ENCODE data around the gene TNIP2.
"Not testable (repeated sequence)": the region's sequence is repeated elsewhere in the genome, so short reads cannot be mapped to it uniquely, and the experiment has no call there.

The TNIP2 gene

DNA sequence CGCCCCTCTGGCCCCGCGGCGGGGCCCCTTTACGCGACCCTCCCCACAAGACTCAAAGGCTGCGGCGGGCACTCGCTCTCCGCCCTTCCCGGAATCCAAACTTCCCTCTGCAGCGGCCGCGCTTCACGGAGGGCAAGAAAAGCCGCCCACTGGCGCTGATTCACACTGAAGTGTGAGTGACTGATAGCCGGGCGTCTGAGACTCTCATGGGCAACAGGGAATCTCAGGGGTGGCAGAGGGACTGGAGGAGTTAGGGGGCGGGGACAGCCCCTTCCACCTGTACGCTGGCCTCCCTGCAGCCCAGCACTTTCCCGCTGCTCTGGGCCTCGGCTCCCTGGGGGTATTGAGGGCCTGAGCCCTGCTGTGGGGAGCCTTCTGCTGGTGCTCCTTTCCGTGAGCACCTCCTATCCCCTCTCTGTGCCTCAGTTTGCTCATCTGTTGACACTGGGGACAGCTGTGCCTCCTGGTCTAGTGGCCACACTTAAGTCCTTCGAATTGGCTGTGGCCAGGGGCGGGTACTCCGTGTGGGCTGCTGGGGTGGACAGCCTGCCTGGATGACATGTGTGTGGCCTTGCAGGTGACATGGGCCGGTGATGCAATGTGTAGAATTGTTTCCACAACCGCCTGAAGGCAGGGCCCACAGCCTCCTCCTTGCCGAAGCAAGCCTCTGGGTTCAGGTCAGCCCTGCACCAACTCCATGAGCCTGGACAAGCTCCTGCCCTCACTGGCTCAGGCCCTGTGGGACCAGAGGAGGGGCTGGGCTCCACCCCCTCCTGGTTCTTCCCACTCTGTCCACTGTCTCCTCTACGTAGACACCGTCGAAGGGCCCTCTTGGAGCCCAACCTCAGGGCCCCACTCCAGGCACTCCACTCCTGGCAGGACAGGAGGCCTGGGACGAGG, 37.7 kb upstream of the TNIP2 start:
- DNase-seq = peak; percentile 53

DNA sequence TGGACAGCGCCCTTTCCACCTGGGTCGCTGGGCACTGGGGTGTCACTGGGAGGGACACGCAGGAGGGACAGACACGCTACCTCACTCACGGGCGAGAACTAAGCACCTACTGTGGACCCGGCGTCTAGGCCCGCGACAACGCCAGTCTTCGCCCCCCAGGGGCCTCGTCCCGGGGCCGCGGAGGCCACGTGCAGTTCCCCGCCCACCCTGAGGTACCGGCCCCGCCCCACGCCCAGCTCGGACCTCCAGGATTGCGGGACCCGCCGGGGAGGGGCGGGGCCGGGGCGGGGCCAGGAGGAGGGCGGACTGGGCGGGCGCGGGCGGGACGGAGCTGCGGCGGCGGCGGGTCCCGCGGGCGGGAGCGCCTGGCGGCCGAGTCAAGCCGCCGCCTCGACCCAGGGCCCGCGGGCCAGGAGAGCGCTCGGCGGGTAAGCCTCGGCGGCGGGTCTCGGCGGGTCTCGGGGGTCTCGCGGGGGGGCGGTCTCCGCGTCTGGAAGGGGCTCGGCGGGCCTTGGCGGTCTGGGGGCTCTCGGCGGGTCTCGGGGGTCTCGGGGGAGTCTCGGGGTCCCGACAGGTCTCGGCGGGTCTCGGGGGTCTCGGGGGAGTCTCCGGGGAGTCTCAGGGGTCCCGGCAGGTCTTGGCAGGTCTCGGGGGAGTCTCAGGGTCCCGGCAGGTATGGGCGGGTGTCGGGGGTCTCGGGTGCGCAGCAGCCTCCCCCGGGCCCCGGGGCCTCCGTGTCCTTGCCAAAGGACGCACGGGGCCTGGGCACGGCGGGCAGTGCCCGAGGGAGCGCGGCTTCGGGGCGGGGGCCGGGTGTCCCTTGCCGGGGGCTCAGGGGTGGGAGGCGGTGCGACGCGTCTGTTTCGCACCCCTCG, 36.8 kb upstream of the TNIP2 start, which contains the start of gene SH3BP2:
Gene SH3BP2, plus strand, starts transcription at position 375 of the 875 bp plus-strand sequence. CDS start 27,533 bp downstream, outside the sequence.
- DNase-seq = peak; percentile 80

DNA sequence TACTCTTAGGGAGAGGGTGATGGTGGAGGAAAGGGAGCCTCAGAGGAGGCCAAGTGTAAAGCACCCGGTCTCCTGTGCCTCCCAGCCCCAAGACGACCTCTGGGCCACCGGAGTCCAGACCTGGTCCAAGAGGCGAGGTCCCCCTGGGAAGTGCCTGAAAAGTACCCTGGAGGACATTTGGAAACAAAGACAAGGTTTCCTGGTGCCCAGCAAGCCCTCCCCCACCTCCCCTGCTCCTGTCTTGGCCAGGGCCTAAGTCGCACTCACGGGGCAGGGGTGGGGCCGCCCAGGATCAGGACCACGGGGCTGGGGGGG, 36.2 kb upstream of the TNIP2 start:
- DNase-seq = no peak

DNA sequence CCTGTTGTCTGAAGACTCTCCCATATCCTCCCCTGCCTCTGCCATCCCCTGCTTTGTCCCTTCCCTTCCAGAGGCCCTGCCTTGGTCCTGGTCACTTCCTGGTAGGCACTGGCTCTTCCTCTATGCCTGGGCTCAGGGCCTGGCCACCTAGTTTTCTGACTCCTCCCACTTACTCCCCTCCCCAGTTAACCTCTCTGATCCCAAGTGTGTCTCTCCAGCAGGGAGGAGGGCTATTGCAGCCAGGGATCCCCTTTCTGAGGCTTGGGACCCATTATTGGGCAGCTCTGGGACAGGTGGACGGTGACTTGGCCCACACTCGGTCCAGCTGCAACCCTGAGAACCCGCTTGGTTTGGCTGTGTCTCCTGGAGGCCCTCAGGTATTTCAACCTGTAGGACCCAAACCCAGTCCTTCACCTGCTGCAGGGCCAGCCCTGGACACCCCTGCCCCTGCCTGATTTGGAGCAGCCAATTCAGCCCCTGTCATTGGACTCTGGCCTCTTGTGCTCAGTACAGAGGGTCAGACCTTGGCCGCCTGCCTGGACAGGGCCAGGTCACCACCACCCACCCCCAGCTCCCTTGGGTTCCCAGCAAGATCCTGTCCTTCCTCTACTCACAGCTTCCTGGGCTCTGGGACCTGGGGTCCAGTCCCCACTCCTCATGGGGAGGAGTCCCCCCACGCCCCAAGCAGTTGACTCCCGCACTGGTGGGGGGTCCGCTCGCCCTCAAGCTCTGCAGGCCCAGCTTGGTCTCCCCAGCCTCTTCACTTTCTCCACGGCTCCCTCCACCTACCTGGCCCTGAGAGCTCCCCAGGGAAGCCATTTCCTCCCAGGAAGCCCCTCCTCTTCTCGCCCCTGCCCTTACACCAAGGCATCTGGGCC, 35.6 kb upstream of the TNIP2 start:
- DNase-seq = no peak

DNA sequence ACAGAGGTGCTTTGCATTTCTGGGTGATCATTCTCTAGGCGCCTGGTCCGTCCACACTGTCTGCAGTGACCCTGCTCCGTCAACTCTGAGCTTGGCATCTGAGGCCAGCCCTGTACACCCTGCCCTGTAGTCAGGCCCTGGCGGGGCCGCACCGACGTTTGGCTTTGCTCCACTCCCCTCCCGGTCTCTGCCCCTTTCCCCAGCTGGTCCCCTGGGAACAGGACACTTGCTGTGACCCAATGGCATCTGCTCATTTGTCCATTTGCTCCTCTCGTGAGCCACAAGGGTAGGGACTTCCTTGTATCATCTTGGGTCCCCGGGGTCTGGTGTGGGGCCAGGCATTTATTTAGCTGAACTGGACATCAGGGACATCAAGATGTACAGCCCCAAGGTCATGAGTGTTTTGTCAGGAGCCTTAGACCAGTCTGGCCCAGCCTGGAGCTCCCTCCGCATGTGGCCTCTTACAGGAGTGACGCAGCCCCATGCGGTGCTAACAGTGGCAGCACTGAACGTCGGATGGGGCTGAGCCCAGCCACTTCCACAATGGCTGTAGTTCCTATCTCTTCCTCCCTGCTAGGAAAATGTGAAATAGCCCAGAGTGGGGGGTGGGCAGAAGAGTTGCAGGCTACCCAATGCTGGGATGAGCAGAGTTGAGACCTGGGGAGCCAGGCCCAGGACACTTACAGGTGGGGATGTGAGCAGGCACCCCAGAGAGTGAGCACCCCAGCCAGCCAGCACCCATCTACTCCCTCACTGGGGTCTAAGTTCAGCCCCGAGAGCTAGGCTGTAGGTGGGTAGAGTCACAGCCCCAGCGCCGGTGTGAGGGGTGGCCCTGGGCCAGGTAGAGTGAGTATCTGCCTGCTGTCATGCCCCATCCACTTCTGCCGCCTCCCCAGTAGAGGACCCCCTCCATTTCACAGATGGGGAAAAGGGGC, 34.7 kb upstream of the TNIP2 start:
- no peak for DNase-seq

DNA sequence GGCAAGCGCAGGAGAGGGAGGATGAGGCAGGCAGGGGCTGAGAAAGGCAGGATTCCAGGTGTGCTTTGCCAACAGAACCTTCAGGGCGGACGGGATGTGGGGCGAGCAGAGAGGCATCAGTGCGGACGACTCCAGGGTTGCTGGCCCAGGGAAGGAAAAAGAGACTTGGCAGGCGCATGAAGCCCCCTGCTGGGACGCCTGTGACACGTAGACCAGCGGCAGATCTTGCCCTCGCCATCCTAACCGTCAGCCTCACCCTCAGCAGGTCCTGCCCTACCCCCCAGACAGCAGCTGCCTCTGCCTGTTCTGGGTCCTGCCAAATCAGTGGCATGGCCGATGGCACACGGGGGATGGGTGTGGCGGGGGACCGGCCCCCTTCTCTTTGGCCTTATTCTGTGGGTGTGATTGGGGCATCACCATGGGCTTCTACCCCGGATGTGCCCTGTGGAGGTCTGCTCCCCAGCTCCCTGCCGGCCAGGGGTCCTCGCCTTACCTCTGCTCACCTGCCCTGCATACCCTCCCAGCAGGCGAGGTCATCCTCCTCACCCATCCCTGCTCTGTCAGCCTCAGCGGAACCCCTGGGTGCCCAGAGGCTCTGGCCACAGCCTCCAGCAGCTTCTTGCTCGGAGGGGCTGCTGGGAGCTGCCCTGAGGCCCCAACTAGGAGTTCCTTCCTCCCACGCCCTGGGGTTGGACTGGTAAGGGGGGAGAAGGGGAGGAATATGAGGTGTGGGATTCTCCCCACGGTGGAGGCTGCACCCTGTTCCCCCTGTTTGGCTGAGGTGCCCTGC, 33.9 kb upstream of the TNIP2 start:
- no peak for DNase-seq

DNA sequence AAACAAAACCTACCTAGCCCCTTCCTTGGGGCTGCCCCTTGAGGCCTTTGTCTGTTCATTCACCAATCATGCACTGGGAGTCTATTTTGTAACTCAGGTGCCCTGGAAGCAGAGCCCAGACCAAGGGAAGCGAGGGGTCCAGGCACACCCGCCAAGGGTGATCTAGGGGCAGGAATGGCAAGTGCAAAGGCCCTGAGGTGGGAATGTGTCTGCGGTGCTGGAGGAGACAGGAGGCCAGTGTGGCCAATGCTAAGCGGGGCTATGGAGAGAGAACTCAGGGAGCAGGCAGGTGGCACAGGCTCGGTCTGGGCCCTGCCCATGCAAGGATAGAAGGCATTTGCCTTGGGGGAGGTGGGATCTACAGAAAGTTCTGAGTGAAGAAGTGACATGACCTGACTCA, 33.2 kb upstream of the TNIP2 start:
- DNase-seq = no peak

DNA sequence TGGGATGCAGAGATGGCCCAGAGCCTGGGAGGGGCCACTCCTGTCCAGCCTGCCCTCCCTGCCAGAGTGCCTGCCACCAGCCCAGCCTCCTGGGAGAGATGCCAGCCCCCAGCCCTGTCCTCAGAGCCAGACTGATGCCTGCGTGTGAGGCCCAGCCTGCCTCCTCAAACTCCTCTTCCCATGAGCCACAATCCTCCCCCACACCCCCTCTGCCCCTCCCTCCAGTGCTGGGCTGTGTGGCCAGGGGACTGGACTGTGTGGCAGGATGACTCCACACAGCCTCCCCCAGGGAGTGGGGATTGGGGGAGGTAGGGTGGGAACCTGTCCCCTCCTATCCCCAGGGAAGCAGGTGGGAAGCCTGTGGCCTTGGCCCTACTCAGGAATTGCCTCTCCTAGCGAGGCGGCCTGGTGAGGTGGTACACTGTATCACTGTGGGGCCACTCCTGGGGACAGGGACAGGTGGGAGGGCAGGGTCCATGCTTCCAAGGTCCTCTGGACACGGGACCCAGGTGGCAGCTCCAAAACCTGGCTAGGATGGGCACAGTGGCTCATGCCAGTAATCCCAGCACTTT, 32.5 kb upstream of the TNIP2 start:
- DNase-seq = no peak

DNA sequence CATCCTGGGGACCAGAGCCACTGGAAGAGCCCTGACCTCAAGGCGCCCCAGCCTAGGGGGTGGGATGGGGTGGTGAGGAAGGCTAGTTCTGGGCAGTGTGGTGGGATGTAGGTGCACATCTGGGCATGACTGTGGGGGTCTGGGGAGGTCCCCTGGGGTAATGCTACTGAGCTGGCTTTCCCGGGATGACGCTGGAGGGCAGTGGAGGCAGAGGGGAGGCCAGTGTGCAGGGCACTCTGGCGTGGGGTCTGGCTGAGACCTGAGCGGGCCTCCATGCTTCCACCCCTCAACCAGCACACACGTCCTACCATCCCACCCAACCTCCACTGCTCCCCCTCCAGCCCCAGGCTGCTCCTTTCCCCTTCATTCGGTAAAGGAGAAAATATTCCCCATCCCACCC, 32.0 kb upstream of the TNIP2 start:
- no peak for DNase-seq

DNA sequence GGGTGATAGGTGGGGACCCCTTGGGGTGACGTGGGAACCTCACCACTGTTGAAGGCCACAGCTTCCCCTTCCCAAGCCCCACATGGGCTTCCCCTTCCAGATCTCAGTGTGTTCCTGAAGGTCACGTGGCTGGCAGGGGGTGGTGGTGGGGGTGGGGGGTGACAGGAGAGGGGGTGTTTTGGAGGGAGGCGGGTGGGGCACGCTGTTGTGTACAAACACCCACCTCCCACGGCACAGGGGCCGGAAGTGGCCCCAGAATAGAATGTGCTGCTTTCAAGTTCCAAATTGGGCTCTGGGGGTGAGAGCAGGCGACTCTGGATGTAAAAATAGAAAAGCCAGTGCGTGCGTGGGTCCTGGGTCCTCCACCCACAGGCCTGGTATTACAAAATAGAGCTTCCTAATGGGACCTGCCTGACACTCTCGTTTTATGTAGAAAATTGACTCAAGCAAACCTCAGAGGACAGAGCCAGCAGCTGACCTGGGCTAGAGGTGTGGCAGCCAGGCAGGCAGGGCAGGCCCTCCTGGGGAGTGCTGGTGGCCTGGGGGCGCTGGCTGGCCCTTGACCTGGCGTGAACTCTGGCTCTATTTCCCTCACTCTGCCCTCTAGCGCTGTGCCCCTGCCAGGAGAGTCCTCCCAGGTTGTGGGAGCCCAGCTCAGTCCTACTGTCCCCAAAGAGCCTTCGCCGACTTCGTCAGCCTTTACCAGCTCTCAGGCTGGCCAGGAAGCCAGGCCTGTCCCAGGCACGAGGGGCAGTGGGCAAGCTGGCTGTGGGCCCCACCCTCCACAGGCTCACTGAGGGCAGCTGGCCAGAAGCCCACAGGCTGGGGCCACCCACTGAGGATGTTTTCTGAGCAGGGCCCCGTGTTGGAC, 31.3 kb upstream of the TNIP2 start:
- DNase-seq = peak; percentile 57

DNA sequence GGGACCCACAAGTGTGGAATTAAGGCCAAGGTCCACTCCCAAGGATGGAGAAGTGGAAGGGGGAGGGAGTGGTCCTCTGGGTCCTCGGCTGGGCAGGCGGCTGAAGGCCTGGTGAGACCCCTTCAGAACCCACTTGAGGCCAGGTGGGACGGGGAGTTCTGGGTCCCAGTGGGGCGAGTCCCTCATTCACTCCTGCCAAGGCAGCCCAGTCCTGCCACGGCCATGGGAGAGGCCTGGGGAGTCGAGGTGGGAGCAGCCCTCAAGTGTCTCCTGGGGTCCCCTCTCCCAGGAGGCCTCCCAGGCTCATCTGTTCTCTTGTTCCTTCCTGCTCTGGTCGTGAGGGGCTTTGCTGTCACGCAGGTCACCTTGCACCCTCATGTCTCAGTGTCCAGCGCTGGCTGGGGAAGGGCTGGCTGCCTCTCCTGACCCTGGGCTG, 30.7 kb upstream of the TNIP2 start:
- no peak for DNase-seq

DNA sequence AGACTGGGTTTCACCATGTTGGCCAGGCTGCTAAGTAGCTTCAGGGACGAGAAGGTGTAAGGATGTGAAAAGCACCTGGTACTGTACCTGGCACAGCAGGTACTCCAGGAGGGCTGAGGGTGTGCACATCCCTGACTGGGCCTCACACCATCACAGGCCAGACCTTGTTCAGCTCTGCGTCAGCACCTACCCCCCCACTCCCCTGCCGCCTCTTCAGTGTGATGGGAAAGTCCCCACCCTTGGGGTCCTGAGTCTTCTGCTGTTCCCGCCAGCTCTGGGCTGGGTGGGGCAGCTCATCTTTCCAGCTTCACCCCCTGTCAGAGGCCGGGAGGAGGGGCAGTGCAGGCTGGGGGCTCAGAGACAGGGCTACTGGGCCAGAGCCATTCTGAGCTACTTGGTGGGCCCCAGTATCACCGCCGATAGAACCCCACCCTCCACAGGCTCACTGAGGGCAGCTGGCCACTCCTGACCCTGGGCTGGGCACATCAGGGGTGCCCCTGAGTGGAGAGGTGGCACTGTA, 30.1 kb upstream of the TNIP2 start:
- peak; percentile 56 for DNase-seq

DNA sequence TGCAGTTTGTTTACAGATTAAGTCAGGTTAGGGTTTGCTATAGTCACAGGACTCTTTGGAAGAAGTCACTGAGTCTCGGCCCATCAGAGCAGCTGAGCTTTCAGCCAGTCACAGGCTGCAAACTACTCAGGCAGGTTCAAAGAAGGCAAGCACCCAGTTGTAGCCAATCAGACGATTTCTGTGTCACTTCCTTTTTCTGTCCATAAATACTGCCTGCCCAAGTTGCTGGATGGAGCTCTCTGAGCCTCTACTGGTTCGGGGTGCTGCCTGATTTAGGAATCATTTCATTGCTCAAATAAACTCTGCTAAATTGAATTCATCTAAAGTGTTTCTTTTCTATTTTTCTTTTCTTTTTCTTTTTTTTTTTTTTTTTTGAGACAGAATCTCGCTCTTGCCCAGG, 29.5 kb upstream of the TNIP2 start:
- peak; percentile 61 for DNase-seq

DNA sequence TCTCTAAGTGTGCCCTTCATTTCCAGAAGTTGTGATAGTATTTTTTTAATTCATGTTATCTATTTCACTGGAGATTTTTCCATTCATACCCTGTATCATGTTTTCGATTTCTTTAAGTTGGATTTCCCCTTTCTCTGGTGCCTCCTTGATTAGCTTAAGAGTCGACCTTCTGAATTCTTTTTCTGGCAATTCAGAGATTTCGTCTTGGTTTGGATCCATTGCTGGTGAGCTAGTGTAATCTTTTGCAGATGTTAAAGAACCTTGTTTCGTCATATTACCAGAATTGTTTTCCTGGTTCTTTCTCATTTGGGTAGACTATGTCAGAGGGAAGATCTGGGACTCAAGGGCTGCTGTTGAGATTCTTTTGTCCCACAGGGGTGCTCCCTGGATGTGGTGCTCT, 27.7 kb upstream of the TNIP2 start:
- no peak for DNase-seq

DNA sequence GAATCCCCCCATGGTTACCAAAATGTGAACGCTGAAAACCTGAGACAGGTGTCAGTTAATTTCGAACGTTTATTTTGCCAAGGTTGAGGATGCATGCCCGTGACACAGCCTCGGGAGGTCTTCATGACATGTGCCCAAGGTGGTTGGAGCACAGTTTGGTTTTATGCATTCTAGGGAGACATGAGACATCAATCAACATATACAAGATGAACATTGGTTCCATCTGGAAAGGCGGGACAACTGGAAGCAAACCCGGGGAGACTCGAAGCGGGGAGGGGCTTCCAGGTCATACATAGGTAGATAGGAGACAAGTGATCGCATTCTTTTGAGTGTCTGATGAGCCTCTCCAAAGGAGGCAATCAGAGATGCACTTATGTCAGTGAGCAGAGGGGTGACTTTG, 25.8 kb upstream of the TNIP2 start:
- no peak for DNase-seq

DNA sequence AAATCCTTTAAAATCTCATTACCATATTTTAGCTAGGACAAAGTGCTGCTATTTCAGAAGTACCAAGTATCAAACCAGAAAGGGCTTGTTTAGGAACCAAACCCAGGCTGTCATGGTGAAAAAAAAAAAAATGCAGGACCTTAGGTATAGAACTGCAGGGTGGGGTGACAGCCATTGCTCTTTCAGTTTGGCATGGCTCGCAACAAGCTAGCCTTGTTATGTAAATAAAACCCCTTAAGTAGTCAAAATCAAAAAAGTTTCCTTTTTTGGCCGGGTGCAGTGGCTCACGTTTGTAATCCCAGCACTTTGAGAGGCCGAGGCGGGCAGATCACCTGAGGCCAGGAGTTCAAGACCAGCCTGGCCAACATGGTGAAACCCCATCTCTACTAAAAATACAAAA, 24.5 kb upstream of the TNIP2 start:
- not testable (repeated sequence) for DNase-seq

DNA sequence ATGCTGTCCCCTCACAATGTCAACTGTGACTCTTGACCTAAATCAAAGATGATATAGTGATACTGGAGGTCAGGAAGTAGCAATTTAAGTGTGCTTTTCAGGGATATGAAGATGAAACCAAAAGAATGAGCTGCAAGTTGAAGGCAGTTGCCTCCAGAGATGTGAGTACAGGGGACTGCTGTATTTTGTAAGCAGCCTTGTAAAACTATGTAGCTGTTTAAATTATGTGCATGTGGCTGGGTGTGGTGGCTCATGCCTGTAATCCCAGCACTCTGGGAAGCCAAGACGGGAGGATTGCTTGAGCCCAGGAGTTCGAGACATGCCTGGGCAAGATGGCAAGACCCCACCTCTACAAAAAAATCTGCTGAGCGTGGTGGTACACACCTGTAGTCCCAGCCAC, 15.1 kb upstream of the TNIP2 start:
- no peak for DNase-seq

DNA sequence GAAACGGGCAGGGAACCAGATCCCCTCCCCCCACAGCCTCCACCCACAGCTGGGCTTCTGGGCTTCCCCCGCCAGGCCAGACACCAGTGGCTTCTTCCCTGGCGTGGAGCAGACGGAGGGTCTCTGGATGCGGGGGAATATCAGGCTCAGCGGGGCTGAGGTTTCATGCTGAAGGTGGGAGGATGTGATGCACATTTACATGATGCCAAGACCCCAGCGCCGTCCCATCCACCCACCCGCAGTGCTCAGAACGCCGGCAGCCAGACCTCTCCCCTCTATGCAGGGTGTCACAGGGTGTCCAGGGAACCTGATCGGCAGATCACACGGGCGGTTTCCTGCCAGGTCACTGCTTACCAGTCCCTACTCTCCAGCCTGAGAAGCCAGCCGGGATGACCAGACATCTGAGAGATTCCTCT, 12.8 kb upstream of the TNIP2 start:
- DNase-seq = no peak

DNA sequence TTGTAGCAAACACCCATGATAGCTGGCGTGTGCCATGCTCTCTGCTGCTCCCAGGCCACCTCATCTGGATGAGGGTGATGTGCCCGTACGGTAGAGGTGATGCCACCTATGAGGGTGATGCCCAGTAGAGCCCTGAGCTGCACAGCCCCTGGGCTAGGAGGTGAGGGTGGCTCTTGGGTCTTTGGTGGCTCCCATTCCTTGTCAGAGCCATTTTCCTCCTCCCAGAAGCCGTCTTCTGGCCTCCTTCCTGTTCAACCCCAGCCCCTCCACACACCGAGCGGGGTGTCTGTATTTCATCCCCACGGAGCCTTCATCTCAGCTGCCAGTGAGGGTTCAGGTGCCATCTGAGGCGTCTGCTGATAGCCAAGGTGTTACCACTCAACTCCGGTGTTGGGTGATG, 12.0 kb upstream of the TNIP2 start:
- no peak for DNase-seq

All from CD4-positive, alpha-beta T cell treated with Interleukin-17A for 4 hours (primary cell).